ENCODE data around the gene HECW1.
A peak's percentile ranks its signal among the peaks of the same experiment; 100 is the strongest.
"Not testable (repeated sequence)": the region's sequence is repeated elsewhere in the genome, so short reads cannot be mapped to it uniquely, and the experiment has no call there.

Gene HECW1

DNA sequence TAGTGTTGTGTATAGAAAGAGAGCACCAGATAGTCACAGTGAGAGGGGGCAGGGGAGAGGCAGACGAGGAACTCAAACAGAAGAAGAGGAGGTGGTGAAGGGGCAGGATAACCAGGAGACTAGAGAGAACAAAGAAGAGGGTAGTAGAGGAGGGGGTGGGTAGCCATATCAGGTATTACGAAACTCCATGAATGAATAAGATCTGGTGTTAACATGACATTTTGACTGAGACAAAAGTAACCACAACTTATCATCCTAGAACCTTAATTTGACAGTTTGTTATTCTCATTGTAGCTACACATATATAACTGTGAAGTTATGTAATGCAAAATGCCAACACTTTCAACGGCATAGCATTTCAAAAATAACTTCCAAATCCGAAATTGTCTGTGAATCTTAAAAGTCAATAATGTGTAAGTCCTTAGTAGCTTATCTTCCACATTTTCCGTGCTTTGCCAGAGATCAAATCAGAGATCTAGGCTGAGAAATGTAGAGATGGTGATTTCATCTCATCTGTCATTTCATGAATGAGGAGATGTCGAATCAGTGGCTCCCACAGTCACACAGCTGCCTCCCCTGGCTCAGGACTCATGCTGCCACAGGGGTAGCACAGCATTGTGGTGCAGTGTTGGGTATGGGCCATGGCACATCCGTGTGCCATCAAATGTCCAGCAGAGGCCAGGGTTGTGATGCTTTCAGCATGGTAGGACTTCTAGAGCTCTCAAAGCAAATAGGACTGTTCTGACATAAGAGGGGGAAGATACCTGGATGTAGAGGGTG, 202.1 kb downstream of the HECW1 start:
- no peak for DNase-seq

DNA sequence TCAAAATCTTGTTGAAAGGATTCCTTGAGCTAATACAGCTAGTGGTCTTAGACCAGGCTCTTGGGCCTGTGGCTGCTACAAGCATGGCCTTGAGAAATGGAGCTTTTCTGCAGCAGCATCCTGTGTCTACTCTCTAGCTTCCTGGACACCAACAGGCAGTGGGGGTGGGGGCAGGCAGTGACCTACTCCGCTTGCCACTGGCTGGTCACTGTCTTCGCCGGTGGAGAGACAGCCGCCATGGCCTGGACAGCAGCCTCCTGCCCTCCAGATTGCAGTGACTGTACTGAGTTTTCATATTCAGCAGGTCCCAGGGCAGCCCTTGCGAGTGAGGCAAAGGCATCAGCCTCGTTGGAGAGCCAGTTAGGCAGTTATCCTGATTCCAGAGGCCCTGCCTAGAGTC, 204.6 kb downstream of the HECW1 start:
- DNase-seq = no peak

DNA sequence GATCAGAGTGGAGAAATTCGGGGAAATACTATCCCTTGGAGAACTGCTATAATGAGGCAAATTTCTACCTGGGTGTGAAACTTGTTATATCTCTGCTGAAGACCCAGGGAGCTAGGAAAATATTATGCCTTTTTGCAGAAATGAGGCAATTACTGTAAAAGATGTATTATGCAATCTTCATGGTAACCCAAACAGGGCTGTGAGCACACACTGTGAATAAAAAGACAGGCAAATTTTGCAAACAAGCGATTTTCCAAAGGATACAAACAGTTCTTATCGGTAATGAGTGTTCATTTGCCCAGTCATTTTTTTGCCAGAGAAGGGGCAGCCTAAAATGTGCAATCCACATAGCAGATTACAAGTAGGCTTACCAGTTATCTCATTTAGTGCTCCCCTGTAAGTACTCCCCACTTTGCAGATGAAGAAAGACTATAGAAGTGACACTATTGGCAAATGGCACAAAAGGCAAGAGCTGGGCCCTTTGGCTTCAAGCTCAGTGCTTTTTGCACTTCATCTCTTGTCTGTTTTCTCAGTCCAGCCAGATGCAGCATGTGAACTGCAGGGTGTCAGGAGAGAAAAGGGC, 205.8 kb downstream of the HECW1 start:
- no peak for DNase-seq

DNA sequence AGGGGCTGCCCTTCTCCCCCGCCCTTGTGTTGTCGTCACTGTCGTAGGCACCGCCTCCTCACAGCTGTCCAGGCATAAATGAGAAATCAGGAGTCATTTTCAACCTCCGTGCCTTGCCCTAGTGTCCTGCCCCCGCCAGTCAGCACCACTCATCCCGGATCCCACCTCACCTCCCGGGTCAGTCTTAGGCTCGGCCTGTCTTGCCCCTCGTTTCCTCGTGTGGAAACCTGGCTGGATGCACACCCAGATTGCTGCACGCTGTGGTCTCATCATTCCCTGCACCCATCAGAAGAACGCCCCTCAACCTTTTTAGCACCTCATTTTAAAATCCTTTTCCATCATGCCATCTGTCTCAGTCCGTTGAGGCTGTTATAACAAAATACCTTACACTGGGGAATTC, 213.1 kb downstream of the HECW1 start:
- DNase-seq = no peak

DNA sequence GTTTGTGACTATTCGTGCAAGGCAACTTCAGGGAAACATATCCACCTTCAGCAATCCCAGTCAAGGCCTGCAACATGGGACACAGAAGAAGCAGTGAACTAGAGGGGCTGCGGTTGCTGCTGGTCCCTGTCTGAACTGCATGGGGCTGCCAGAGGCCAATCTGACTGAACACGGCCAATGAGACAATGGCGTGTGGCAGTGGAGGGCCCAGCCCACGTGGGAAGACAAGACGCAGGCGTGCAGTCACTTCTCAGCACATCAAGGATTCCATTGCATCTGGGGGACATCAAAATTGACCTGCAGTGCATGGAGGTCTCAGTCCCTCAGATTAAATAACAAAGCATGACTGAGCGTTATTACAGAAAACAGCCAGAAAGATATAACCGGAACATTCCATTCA, 215.9 kb downstream of the HECW1 start:
- no peak for DNase-seq

DNA sequence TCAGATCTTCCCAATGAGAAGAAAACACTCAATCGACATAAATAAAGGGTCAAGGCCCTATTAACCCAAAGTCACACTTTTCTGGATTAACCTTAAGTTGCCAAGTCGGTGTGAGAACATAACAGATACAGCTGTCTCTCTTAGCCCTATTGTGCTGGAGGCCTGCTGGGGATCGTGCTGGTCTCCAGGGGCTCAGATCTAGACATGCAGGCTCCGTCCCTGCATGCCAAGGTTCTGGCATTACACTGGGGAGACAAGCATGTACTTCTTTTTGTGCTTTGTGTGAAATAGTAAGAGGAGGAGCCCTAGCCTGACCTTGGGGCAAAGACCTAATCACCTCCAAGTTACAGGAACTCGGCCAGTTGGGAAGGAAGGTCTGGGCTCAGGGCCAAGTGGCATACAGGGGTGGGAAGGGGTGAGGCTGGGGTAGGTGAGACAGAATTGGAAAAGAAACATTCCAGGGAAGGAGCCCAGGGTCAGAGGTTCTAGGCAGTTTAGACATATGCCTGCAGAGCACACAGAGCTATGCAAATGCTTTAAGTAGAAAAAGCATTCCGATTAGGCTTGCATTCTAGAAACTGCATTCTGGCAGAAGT, 216.4 kb downstream of the HECW1 start:
- no peak for DNase-seq

DNA sequence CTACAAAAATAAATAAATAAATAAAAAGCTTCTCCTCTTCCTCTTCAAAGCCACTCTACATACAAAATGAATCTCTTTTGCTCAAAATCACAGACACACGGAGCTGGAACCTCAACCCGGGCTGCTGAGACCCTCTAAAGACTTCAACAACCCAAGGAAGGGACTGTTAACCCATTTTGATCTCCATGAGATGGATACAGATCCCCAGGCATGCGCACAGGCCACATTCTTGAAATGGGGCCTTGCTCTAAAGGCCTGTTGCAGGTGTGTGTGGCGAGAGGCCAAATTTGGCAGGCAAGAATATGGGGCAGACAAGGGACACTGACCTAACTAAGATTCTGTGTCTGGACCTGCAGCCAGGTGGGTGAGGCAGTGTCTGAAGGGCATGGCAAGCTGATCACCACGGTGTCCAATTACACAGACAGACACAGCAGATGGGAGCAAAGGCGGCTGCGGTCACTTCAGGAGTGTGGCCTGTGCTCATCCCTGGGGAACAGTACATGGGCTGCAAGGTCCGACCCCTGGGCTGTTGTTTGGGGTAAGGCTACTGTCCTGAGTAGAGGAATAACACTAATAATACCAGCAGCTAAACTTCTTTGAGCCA, 219.8 kb downstream of the HECW1 start:
- DNase-seq = no peak

DNA sequence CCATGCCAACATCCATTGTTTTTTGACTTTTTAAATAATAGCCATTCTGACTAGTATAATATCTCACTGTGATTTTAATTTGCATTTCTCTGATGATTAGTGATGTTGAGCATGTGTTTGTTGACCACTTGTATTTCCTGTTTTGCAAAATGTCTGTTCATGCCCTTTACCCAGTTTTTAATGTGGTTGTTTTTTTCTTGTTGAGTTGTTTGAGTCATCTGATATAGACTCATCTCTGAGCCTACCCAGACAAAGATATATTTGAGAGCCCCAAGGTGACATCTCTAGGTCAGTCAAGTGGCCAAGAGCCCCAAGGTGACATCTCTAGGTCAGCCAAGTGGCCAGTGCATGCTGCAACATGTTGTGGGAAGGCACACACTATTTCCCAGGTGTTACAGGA, 224.7 kb downstream of the HECW1 start:
- DNase-seq = no peak

DNA sequence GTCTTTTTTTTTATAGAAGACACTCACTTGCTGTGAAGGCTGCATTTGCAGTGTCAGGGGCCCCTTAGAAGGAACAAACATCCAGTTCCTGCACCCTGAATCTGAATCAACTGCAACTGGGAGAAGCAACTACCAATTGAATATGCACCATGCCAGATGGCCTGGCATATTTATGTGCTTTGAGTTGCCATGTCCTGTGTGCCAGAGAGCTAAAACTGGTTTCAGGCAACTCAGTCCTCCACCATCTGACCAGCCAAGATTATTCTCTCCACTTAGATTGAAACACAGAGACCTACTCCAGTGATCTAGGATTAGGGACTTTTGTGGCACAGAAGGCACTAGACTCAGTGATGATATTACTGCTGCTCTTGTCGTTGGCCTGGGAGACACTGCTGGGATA, 225.4 kb downstream of the HECW1 start:
- no peak for DNase-seq

DNA sequence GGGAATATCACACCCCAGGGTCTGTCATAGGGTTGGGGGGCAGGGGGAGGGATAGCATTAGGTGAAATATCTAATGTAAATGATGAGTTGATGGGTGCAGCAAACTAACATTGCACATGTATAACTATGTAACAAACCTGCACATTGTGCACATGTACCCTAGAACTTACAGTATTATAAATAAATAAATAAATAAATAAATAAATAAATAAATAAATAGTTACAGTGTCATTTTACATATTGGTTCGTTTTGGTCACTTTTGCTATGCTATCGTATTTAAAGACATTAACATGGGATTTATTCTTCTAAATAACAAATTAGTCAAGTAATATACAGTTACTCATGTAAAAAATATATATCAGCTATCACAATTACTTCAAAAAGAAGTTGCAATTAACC, 228.7 kb downstream of the HECW1 start:
- DNase-seq = no peak

- DNase-seq = not testable (repeated sequence)
Measured at GRCh38 chr7:43343417-43343816, 231.0 kb downstream of the HECW1 start.

DNA sequence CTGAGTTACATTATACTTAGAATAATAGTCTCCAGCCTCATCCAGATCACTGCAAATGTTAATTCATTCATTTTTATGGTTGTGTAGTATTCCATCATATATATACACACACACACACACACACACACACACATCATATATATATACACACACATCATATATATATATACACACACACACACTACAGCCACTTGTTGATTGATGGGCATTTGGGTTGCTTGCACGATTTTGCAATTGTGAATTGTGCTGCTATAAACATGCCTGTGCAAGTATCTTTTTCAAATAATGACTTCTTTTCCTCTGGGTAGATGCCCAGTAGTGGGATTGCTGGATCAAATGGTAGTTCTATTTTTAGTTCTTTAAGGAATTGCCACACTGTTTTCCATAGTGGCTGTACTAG, 233.2 kb downstream of the HECW1 start:
- not testable (repeated sequence) for DNase-seq

DNA sequence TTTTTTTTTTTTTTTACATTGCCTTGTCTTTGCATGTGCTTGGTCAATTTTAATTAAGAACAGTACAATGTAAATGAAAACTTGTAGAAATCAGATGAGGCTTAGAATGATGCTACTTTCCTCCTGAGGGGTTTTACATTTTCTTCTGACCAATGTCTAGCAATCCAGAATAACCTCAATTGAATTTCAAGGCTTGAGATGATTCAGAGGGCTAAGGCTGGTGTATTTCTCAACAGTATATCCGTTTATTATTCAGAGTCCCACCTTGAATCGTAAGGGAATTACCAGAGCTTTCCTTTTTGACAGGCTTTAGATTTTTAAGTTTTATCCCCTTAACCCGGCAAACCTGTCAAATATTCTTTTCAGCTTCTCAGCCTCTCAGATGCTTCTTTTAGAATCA, 239.2 kb downstream of the HECW1 start:
- DNase-seq = no peak

- DNase-seq = no peak
Measured at GRCh38 chr7:43353902-43354301, 241.5 kb downstream of the HECW1 start.

- DNase-seq = peak; percentile 4
Measured at GRCh38 chr7:43362652-43363034, 250.2 kb downstream of the HECW1 start.

DNA sequence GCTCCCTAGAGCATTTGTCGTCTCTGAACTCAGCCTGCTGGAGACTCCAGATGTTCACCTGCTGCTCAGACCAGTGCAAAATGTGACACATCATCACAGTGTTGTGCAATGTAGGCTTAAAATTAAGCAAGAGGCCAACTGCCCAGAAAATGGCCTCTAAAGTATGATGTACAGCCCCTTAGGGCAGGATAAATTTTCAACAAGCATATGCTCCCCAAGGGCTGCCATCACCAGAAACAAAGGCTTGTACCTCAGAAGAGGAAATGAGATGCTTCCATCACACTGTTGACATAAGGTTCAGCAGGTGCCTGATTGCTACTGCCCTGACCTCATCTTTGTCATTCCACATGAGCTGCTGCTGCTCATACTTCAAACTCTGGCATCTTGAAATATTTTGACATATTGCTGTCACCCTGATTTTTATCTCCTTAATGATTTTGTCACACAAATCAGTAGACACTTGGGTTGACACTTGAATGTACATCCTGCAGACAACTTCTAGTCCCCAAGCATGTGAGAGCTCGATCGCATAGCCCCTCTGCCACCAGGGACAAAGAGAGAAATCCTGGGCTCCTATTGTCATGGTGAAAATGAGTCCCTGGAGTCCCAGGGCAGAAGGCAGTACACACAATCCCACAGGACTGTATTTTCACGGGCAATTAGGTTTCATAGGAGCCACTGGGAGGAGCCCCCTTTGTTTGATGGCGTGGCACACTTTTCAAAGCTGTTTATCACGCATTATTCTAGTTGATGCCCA, 250.8 kb downstream of the HECW1 start:
- no peak for DNase-seq

GRCh38 chr7:43364391-43364790, 251.9 kb downstream of the HECW1 start:
- DNase-seq = no peak

- no peak for DNase-seq
Measured at GRCh38 chr7:43372676-43373355, 260.4 kb downstream of the HECW1 start.

DNA sequence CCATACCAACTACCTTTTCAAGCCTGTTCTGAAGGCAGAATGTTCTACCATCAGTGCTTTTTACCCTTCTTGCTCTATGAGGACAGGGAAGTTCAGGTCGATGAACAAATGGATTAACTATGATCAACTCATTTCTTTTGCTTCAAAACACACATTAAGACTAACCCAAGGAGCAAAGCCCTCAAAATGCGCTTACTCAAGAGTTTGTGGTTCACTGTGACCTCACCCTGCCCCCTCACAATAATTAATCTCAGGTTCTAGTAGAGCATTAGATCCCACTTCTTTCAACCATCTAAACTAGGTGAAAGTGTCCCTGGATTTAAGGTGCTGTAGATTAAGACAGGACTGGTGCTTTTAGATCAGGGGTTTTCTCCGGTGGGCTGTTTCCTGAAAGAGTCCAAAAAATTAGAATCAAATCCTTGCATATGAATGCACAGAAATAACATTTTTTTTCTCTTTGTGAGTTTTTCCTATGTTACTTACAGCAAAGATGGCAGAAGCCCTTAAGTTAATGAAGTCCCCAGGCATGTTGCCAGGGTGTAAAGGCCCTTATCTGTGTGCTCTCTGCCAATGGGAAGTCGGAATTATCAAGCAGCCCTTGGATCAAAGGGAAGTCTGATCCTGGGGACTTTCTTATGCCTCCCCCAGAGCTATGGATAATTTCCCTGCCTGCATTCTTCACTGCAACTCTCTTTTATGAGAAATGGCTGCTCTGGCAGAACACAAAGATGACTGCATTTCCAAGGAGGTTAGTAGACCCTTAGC, 264.9 kb downstream of the HECW1 start:
- DNase-seq = no peak

- no peak for DNase-seq
Measured at GRCh38 chr7:43379210-43379609, 266.8 kb downstream of the HECW1 start.

DNA sequence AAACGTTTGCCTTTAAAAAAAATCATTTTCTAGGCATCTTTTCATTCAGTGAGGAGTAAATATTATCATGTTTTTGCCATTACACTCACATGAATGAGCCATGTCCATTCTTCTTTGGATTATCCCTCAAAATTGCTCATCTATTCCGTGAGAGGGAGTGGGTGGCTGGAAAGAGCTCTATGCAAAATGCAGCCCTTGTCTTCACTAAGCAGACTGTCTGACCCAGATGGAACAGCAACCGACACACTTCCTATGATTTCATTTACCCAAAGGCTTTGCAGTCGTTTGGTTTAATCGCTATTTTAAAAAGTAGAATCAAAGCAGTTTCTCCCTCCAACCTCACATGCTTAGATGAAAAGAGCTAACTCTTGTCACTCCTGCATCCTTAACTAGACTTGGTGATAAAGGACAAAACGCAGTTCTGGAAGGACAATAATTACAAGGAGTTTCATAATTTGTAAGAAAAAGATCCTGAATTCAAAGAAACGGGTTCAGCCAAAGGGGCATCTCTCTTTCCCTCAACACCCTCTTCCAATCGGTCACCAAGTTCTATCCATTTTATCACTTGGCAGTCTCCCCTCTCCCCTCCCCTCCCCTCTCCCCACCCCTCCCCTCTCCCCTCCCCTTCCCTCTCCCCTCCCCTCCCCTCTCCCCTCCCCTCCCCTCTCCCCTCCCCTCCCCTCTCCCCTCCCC, 272.3 kb downstream of the HECW1 start:
- DNase-seq = no peak

All from hematopoietic multipotent progenitor cell treated with erythropoietin and hydrocortisone succinate and interleukin-3 and kit ligand, for 6 days (in vitro differentiated cells).